BLaER1 treated with 17β-estradiol and CSF1 and Interleukin-3, amounts not matched to agents 10 nM and 100 nM (cell line): ENCODE results near the gene NKX1-1.

Experiments
- H3K27ac ChIP-seq, 11 experiments: shearing (Covaris generic); formaldehyde crosslinking; 2 replicates each; pipeline ENCODE4 v1.8.1; 2022
- H3K27me3 ChIP-seq, 11 experiments: shearing (Covaris generic); formaldehyde crosslinking; 2 replicates each; pipeline ENCODE4 v1.8.1; 2022
- H3K36me3 ChIP-seq, 11 experiments: shearing (Covaris generic); formaldehyde crosslinking; 2 replicates each; pipeline ENCODE4 v1.8.1; 2022
- H3K4me1 ChIP-seq, 10 experiments: shearing (Covaris generic); formaldehyde crosslinking; 2 replicates each; pipeline ENCODE4 v1.8.1; 2022
- H3K4me2 ChIP-seq, 11 experiments: shearing (Covaris generic); formaldehyde crosslinking; 2 replicates each; pipeline ENCODE4 v1.8.1; 2022
- H3K4me3 ChIP-seq, 10 experiments: shearing (Covaris generic); formaldehyde crosslinking; 2 replicates each; pipeline ENCODE4 v1.8.1; 2022
- H3K9ac ChIP-seq, 11 experiments: shearing (Covaris generic); formaldehyde crosslinking; 2 replicates each; pipeline ENCODE4 v1.8.1; 2022
- H3K9me3 ChIP-seq, 11 experiments: shearing (Covaris generic); formaldehyde crosslinking; replicated peaks in 1 of 11; 2 replicates each; pipeline ENCODE4 v1.8.1; 2022
- H4K20me1 ChIP-seq, 11 experiments: shearing (Covaris generic); formaldehyde crosslinking; 2 replicates each; pipeline ENCODE4 v1.8.1; 2022
- Cebpa-rat ChIP-seq, 11 experiments: shearing (Covaris generic); IDR thresholded peaks; 2 replicates each; pipeline ENCODE4 v1.8.1; 2022

The NKX1-1 gene

GRCh38 chr4:1417522-1418390, 11.5 kb upstream of the NKX1-1 start:
- no peak overlapping the region for H3K4me2 ChIP-seq
- H3K4me1 ChIP-seq, result no peaks in the 10 kb centered on the region
- H3K4me3 ChIP-seq, result no peak overlapping the region
- no peaks in the 10 kb centered on the region for H3K36me3 ChIP-seq
- no peaks in the 10 kb centered on the region for H3K27me3 ChIP-seq
- H4K20me1 ChIP-seq, result peaks cover 0 to 5% (median 0%) of the 10 kb centered on the region in 11 experiments; a peak in 1 of 22 replicates
- peaks cover 10 to 13% (median 12%) of the 10 kb centered on the region in 11 experiments; a peak in 18 of 22 replicates for H3K9me3 ChIP-seq
- no peak overlapping the region for H3K27ac ChIP-seq
- no peak overlapping the region for H3K9ac ChIP-seq
- no peak for TF ChIP-seq Cebpa-rat (IDR thresholded peaks at IDR 0.05)

GRCh38 chr4:1416948-1417260, 10.7 kb upstream of the NKX1-1 start:
- Histone ChIP-seq H3K36me3 (no peaks in the 10 kb centered on the region), H3K4me3 (no peak overlapping the region), H3K27ac (no peak overlapping the region), H3K4me1 (no peaks in the 10 kb centered on the region), H3K27me3 (peaks cover 0 to 2% (median under 1%) of the 10 kb centered on the region in 11 experiments; a peak in 4 of 22 replicates), H3K9me3 (peaks cover 10 to 19% (median 16%) of the 10 kb centered on the region in 11 experiments; a peak in 18 of 22 replicates), H3K9ac (no peak overlapping the region), H3K4me2 (no peak overlapping the region), H4K20me1 (peaks cover 0 to 5% (median 0%) of the 10 kb centered on the region in 11 experiments; a peak in 1 of 22 replicates)
- no peak for TF ChIP-seq Cebpa-rat (IDR thresholded peaks at IDR 0.05)

- Histone ChIP-seq H3K4me3 (no peak overlapping the region), H3K36me3 (no peaks in the 10 kb centered on the region), H4K20me1 (peaks cover 0 to 8% (median 0%) of the 10 kb centered on the region in 11 experiments; a peak in 1 of 22 replicates), H3K4me1 (no peaks in the 10 kb centered on the region), H3K9me3 (peaks cover 10 to 19% (median 16%) of the 10 kb centered on the region in 11 experiments; a peak in 18 of 22 replicates), H3K27me3 (peaks cover 0 to 8% (median 6%) of the 10 kb centered on the region in 11 experiments; a peak in 16 of 22 replicates), H3K9ac (no peak overlapping the region), H3K4me2 (no peak overlapping the region), H3K27ac (no peak overlapping the region)
- no peak for TF ChIP-seq Cebpa-rat (IDR thresholded peaks at IDR 0.05)
Observed at GRCh38 chr4:1416051-1416947, 10.1 kb upstream of the NKX1-1 start.

- no peak overlapping the region for H3K27ac ChIP-seq
- H3K36me3 ChIP-seq, result no peaks in the 10 kb centered on the region
- H3K9ac ChIP-seq, result no peak overlapping the region
- TF ChIP-seq Cebpa-rat (IDR thresholded peaks at IDR 0.05), result no peak
- peaks cover 10 to 19% (median 16%) of the 10 kb centered on the region in 11 experiments; a peak in 18 of 22 replicates for H3K9me3 ChIP-seq
- peaks cover 0 to 14% (median 0%) of the 10 kb centered on the region in 11 experiments; a peak in 1 of 22 replicates for H4K20me1 ChIP-seq
- H3K4me2 ChIP-seq, result no peak overlapping the region
- peaks cover 0 to 15% (median 13%) of the 10 kb centered on the region in 11 experiments; a peak in 17 of 22 replicates for H3K27me3 ChIP-seq
- no peak overlapping the region for H3K4me3 ChIP-seq
- H3K4me1 ChIP-seq, result no peaks in the 10 kb centered on the region
Observed at GRCh38 chr4:1415681-1415981, 9.4 kb upstream of the NKX1-1 start.

- Histone ChIP-seq H3K4me2 (no peak overlapping the region), H3K4me3 (no peak overlapping the region), H3K36me3 (no peaks in the 10 kb centered on the region), H3K27ac (no peak overlapping the region), H3K27me3 (peaks cover 0 to 17% (median 14%) of the 10 kb centered on the region in 11 experiments; a peak in 17 of 22 replicates), H3K9me3 (peaks cover 10 to 19% (median 17%) of the 10 kb centered on the region in 11 experiments; a peak in 20 of 22 replicates), H4K20me1 (peaks cover 0 to 15% (median 0%) of the 10 kb centered on the region in 11 experiments; a peak in 1 of 22 replicates), H3K9ac (no peak overlapping the region), H3K4me1 (no peaks in the 10 kb centered on the region)
- TF ChIP-seq Cebpa-rat (IDR thresholded peaks at IDR 0.05), result no peak
Observed at GRCh38 chr4:1414831-1415680, 8.8 kb upstream of the NKX1-1 start.

- no peaks in the 10 kb centered on the region for H3K36me3 ChIP-seq
- H3K9me3 ChIP-seq, result peaks cover 15 to 31% (median 27%) of the 10 kb centered on the region in 11 experiments
- no peak overlapping the region for H3K9ac ChIP-seq
- no peak overlapping the region for H3K27ac ChIP-seq
- peaks cover 0 to 15% (median 0%) of the 10 kb centered on the region in 11 experiments; a peak in 1 of 22 replicates for H4K20me1 ChIP-seq
- no peak overlapping the region for H3K4me3 ChIP-seq
- H3K27me3 ChIP-seq, result peaks cover 0 to 27% (median 14%) of the 10 kb centered on the region in 11 experiments; a peak in 17 of 22 replicates
- H3K4me1 ChIP-seq, result no peaks in the 10 kb centered on the region
- TF ChIP-seq Cebpa-rat (IDR thresholded peaks at IDR 0.05), result no peak
- no peak overlapping the region for H3K4me2 ChIP-seq
Observed at GRCh38 chr4:1413687-1414479, 7.6 kb upstream of the NKX1-1 start.

- Histone ChIP-seq H3K27me3 (peaks cover 0 to 34% (median 17%) of the 10 kb centered on the region in 11 experiments; a peak in 17 of 22 replicates), H3K9me3 (peaks cover 22 to 37% (median 34%) of the 10 kb centered on the region in 11 experiments), H3K27ac (no peak overlapping the region), H3K36me3 (no peaks in the 10 kb centered on the region), H3K4me3 (no peak overlapping the region), H4K20me1 (peaks cover 0 to 15% (median 0%) of the 10 kb centered on the region in 11 experiments; a peak in 1 of 22 replicates), H3K4me1 (no peaks in the 10 kb centered on the region), H3K9ac (no peak overlapping the region), H3K4me2 (no peak overlapping the region)
- no peak for TF ChIP-seq Cebpa-rat (IDR thresholded peaks at IDR 0.05)
Observed at GRCh38 chr4:1413204-1413663, 7.0 kb upstream of the NKX1-1 start.
